OCI-LY3 (cell line): Measurements from ENCODE around the gene CYP2D6.

ENCODE experiments used
- H2AFZ ChIP-seq: fragments of 200-600, 300-600 bp; shearing (Covaris generic); 2 replicates; pipeline ENCODE4 v1.6.0; 2014; ENCODE audit warnings: antibody characterized with exemption, low read depth, low read length
- H3K27ac ChIP-seq: fragments of 200-600, 300-600 bp; sonication (generic); 2 replicates; pipeline ENCODE4 v1.5.1; 2014; ENCODE audit warnings: mild to moderate bottlenecking, low read length, moderate library complexity, mixed read lengths
- H3K27me3 ChIP-seq: fragments of 200-600, 300-600 bp; sonication (generic); 2 replicates; pipeline ENCODE4 v1.6.1; 2014; ENCODE audit warnings: low read depth, low read length, mixed read lengths
- H3K36me3 ChIP-seq: fragments of 200-600, 300-600 bp; sonication (generic); replicated peaks from 2 replicates; pipeline ENCODE3; 2014; ENCODE audit warnings: low read depth, low read length, mixed read lengths
- H3K4me1 ChIP-seq: fragments of 300-600, 200-600 bp; sonication (generic); 2 replicates; pipeline ENCODE4 v1.6.1; 2014; ENCODE audit warnings: low read length, mixed read lengths
- H3K4me2 ChIP-seq: fragments of 200-600, 300-600 bp; sonication (generic); 2 replicates; pipeline ENCODE4 v1.6.1; 2014; ENCODE audit warnings: low read length, mixed read lengths
- H3K4me3 ChIP-seq: fragments of 300-600, 200-600 bp; sonication (generic); 2 replicates; pipeline ENCODE4 v1.5.1; 2014; ENCODE audit warnings: antibody characterized with exemption, mild to moderate bottlenecking, low read length, moderate library complexity
- H3K79me2 ChIP-seq: fragments of 300-600, 200-600 bp; shearing (Covaris generic); 2 replicates; pipeline ENCODE4 v1.6.1; 2014; ENCODE audit warnings: mild to moderate bottlenecking, low read length, mixed read lengths
- H3K9ac ChIP-seq: fragments of 300-600, 200-600 bp; shearing (Covaris generic); 2 replicates; pipeline ENCODE4 v1.6.0; 2014; ENCODE audit warnings: mild to moderate bottlenecking, low read length, moderate library complexity
- H3K9me3 ChIP-seq: fragments of 200-600, 300-600 bp; shearing (Covaris generic); 2 replicates; pipeline ENCODE4 v1.6.1; 2014; ENCODE audit warnings: low read length, mixed read lengths; ENCODE audit not compliant: insufficient read depth
- H4K20me1 ChIP-seq: fragments of 200-600, 300-600 bp; sonication (generic); 2 replicates; pipeline ENCODE4 v1.6.1; 2016; ENCODE audit warnings: low read length, mixed read lengths; ENCODE audit not compliant: insufficient read depth
- CTCF ChIP-seq: fragments of 200-600, 300-600 bp; sonication (generic); IDR thresholded peaks from 2 replicates; pipeline ENCODE4 v1.5.1; 2014; ENCODE audit warnings: antibody characterized with exemption, low read length, low read depth
- EZH2phosphoT487 ChIP-seq: fragments of 200-600 bp; shearing (Covaris generic); IDR thresholded peaks from 2 replicates; pipeline ENCODE4 v1.6.1; 2018; ENCODE audit warnings: antibody characterized with exemption, mixed run types, low read depth

CYP2D6 gene

GRCh38 chr22:42084874-42085273 lies 45.7 kb downstream of the CYP2D6 start:
- TF ChIP-seq CTCF = no peak
- TF ChIP-seq EZH2phosphoT487 = no peak
- Histone ChIP-seq H3K27ac (no peak overlapping the region), H3K9me3 (0 out of 2 replicates have a peak, but pooled peaks cover 6% of the 10 kb centered on the region), H3K4me2 (no peak overlapping the region), H3K27me3 (no peaks in the 10 kb centered on the region), H3K79me2 (peaks cover 47% of the 10 kb centered on the region), H3K36me3 (peaks cover 56% of the 10 kb centered on the region), H3K4me1 (peaks cover 19% of the 10 kb centered on the region), H4K20me1 (no peaks in the 10 kb centered on the region), H2AFZ (no peak overlapping the region), H3K9ac (no peak overlapping the region), H3K4me3 (no peak overlapping the region)

GRCh38 chr22:42083119-42083518 lies 47.5 kb downstream of the CYP2D6 start:
- Histone ChIP-seq H3K4me1 (peaks cover 17% of the 10 kb centered on the region), H3K79me2 (peaks cover 31% of the 10 kb centered on the region), H3K36me3 (peaks cover 44% of the 10 kb centered on the region), H3K9me3 (no peaks in the 10 kb centered on the region), H4K20me1 (no peaks in the 10 kb centered on the region), H3K27ac (no peak overlapping the region), H3K4me2 (no peak overlapping the region), H3K27me3 (no peaks in the 10 kb centered on the region), H3K9ac (no peak overlapping the region), H3K4me3 (no peak overlapping the region), H2AFZ (no peak overlapping the region)
- no peak for TF ChIP-seq EZH2phosphoT487

- peak overlapping the region; percentile 81 for H3K4me2 ChIP-seq
- H2AFZ ChIP-seq = peak overlapping the region; percentile 84; the same call in 1 of the 2 replicates
- H3K4me1 ChIP-seq = peaks cover 17% of the 10 kb centered on the region
- H3K4me3 ChIP-seq = peak overlapping the region; percentile 83
- TF ChIP-seq EZH2phosphoT487 = no peak
- no peak for TF ChIP-seq CTCF
- H3K27ac ChIP-seq = peak overlapping the region; percentile 74
- no peaks in the 10 kb centered on the region for H3K9me3 ChIP-seq
- H3K27me3 ChIP-seq = no peaks in the 10 kb centered on the region
- H3K79me2 ChIP-seq = peaks cover 15% of the 10 kb centered on the region
- H3K9ac ChIP-seq = peak overlapping the region; percentile 81
- peaks cover 23% of the 10 kb centered on the region for H3K36me3 ChIP-seq
- no peaks in the 10 kb centered on the region for H4K20me1 ChIP-seq
These were observed 50.3 kb downstream of the CYP2D6 start for GRCh38 chr22:42080287-42080686.

DNA sequence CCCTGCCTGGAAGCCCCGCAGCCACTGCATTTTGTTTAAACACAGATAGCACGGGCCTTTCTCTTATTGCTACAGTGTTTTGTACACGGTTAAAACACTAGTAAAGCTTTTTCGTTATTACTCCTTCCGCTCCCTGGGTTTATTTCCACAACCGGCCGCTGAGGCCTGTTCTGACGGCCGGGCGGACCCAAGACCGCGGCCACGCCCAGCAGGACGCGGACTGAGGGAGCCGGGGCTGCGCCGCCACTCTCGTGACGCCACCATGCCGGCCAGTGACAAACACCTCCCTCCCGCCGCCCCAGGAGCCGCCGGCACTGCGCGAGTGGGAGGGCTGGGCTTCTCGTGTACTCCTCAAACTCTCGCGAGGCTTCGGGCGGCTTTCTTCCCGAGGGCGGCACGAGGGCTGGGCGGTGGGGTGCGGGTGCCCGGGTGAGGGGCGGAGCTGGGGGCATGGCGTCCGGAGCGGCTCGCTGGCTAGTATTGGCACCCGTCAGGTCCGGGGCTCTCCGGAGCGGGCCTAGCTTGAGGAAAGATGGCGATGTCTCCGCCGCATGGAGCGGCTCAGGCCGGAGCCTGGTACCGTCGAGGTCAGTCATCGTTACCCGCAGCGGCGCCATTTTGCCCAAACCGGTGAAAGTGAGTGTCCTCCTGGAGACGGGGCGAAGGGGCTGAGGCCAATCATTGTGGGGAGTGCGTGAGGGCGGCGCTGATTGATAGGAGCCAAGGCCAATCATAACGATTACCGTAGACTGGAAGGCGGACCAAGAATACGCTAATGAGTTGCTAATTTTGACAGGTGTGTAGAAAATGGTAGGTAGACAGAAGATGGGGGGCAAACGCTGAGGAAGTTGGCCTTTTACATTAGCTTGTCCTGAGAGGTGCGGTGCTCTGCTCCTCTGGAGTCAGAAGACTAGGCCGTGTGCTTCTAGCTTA lies 51.0 kb downstream of the CYP2D6 start, which contains the start of gene SMDT1:
TSS of gene SMDT1 (plus strand) at position 382 of the 933 bp plus-strand sequence. CDS start at position 451, 69 bp downstream.
- peak within 1 kb of the TSS; percentile 81 for H3K9ac ChIP-seq
- TF ChIP-seq EZH2phosphoT487 = no peak
- peak within 1 kb of the TSS; percentile 81 for H3K4me2 ChIP-seq
- H3K27ac ChIP-seq = peak within 1 kb of the TSS; percentile 74
- H3K4me3 ChIP-seq = peak within 1 kb of the TSS; percentile 83
- H3K36me3 ChIP-seq = peaks cover 18% of the 10 kb centered on the region
- H4K20me1 ChIP-seq = no peaks in the 10 kb centered on the region
- H3K79me2 ChIP-seq = peaks cover 15% of the 10 kb centered on the region
- H2AFZ ChIP-seq = peak within 1 kb of the TSS; percentile 84
- H3K4me1 ChIP-seq = peaks cover 17% of the 10 kb centered on the region
- no peaks in the 10 kb centered on the region for H3K27me3 ChIP-seq
- H3K9me3 ChIP-seq = no peaks in the 10 kb centered on the region
